ENCODE measurements around the gene CAPZA2. TPM values are rescaled to one million over a fixed set of nuclear protein-coding genes. Genes with fewer than 3 reads are reported as not detected.

The CAPZA2 gene
- total and polyA plus RNA-seq, 9 of the 15 experiments (the other 6 are each of a cell fraction or from before 2014, with no cell fraction given): 67.0 to 524 (median 176) TPM

GRCh38 chr7:116862951-116863670 is 724 bp downstream of the CAPZA2 start (continued):
- TF ChIP-seq E2F5 (CRISPR knock-in tag; IDR thresholded peaks at IDR 0.05) (no peak), ZNF280B (CRISPR knock-in tag; IDR thresholded peaks at IDR 0.05) (no peak), CGGBP1 (CRISPR knock-in tag; IDR thresholded peaks at IDR 0.05) (no peak), ZBTB34 (CRISPR knock-in tag; IDR thresholded peaks at IDR 0.05) (no peak), U2AF2 (optimal IDR thresholded peaks at IDR 0.05; ENCODE audit: low read depth, low read length) (no peak), CHD1 (IDR thresholded peaks at IDR 0.05; ENCODE audit: low read length) (peak; percentile 75), ZNF143 (CRISPR knock-in tag; IDR thresholded peaks at IDR 0.05) (no peak), ZBTB11 (CRISPR knock-in tag; IDR thresholded peaks at IDR 0.05) (no peak), NKRF (IDR thresholded peaks at IDR 0.05; ENCODE audit: borderline replicate concordance) (0 out of 2 replicates have a peak, but pooled peaks have one; percentile 52), ZNF274 (IDR thresholded peaks at IDR 0.05; ENCODE audit: borderline replicate concordance, low read depth, low read length) (no peak), RBBP5 (IDR thresholded peaks at IDR 0.05; ENCODE audit: borderline replicate concordance, insufficient read depth, low read length, poor library complexity, severe bottlenecking) (peak; percentile 73), CC2D1A (IDR thresholded peaks at IDR 0.05) (peak; percentile 70; the same call in 1 of the 2 replicates), NBN (IDR thresholded peaks at IDR 0.05; ENCODE audit: low read depth) (0 out of 2 replicates have a peak, but pooled peaks have one; percentile 3), MED1 (CRISPR knock-in tag; IDR thresholded peaks at IDR 0.05; ENCODE audit: borderline replicate concordance) (no peak), ZNF780A (CRISPR knock-in tag; IDR thresholded peaks at IDR 0.05) (no peak), KDM5B (IDR thresholded peaks at IDR 0.05; ENCODE audit: insufficient replicate concordance, low read depth, low read length) (peak; percentile 29)

Data from K562 (cell line).